GM12865 (cell line): ENCODE results near the gene MFF.
A peak's percentile ranks its signal among the peaks of the same experiment; 100 is the strongest.

Experiments used
- DNase-seq: peaks from one replicate; pipeline ENCODE4 v3.0.0; 2010; ENCODE audit warnings: low read depth
- H3K4me3 ChIP-seq: 2 replicates; pipeline ENCODE4 v1.5.1; 2011; ENCODE audit warnings: mild to moderate bottlenecking, low read depth, low read length, control low read depth
- TF ChIP-seq, protein P1 (sequence below): IDR thresholded peaks from 2 replicates; pipeline ENCODE4 v1.5.1; 2011; ENCODE audit warnings: low read length, control low read depth, low read depth, inconsistent platforms; ENCODE audit not compliant: insufficient read depth; ENCODE audit errors: missing control alignments

The MFF gene

DNA sequence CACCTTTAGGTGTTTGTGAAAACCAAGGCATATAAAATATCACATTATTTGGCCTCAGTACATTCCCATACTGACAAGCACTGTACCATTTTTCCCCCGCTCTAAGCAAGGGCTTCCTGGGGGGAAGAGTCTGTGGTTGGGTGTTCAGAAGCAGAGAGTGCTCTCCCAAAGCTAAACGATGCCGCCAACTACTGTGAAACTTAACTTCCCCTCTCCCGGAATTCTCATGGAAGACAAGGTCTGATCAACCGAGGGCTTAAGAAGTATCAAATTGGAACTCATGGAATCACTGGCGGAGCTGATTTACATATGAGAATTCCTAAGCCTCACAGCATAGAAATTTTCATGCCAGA, 433 bp upstream of the MFF start:
- peak; percentile 37 for DNase-seq
- H3K4me3 ChIP-seq, result peak overlapping the region; percentile 89
- TF ChIP-seq, protein P1, sequence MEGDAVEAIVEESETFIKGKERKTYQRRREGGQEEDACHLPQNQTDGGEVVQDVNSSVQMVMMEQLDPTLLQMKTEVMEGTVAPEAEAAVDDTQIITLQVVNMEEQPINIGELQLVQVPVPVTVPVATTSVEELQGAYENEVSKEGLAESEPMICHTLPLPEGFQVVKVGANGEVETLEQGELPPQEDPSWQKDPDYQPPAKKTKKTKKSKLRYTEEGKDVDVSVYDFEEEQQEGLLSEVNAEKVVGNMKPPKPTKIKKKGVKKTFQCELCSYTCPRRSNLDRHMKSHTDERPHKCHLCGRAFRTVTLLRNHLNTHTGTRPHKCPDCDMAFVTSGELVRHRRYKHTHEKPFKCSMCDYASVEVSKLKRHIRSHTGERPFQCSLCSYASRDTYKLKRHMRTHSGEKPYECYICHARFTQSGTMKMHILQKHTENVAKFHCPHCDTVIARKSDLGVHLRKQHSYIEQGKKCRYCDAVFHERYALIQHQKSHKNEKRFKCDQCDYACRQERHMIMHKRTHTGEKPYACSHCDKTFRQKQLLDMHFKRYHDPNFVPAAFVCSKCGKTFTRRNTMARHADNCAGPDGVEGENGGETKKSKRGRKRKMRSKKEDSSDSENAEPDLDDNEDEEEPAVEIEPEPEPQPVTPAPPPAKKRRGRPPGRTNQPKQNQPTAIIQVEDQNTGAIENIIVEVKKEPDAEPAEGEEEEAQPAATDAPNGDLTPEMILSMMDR, result no peak

DNA sequence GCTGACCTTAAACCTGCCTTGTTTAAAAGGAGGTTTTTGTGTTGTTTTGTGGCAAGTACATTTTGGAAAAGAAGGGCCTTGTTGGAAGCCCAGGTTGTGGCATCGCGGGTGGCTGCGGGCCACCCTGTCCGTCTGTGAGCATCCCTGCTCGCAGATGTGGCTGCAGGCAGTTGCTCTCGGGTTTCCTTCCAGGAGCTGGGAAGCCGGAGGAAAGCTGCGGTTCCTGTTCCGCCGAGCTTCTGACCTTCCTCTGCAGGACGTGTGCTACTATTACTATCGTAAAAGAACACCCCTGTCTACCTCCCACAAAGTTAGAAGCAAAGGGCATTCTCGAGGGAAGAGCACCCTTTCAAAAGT, 766 bp downstream of the MFF start:
- H3K4me3 ChIP-seq, result peak overlapping the region; percentile 89
- peak; percentile 21 for DNase-seq
- TF ChIP-seq, protein P1, result no peak

- peak; percentile 51 for DNase-seq
- TF ChIP-seq, protein P1, result no peak
- H3K4me3 ChIP-seq, result peak overlapping the region; percentile 89
Measured at GRCh38 chr2:227326783-227327182, 1.7 kb downstream of the MFF start.

DNA sequence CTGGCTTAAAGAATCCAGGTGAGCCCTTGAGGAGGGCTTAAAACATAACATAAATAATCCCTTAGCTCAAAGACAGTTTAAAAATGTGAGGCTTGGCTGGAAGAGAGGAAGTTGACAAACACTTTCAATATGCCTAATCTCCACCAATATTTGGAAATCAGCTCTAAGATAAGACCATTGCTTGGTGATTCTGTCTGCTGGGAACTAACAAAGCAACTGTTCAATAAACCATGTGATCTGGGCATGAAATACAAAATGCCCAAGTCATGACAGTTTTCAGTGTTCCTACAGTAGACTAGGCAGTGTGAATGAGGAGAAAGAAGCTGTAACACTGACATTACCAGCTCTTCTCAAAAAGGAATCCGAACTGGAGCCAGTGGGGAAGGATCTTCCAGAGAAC, 10.7 kb downstream of the MFF start:
- TF ChIP-seq, protein P1, result no peak
- DNase-seq, result no peak
- no peak overlapping the region for H3K4me3 ChIP-seq

GRCh38 chr2:227337442-227337841, 12.4 kb downstream of the MFF start:
- no peak overlapping the region for H3K4me3 ChIP-seq
- TF ChIP-seq, protein P1, result no peak
- DNase-seq, result no peak

DNA sequence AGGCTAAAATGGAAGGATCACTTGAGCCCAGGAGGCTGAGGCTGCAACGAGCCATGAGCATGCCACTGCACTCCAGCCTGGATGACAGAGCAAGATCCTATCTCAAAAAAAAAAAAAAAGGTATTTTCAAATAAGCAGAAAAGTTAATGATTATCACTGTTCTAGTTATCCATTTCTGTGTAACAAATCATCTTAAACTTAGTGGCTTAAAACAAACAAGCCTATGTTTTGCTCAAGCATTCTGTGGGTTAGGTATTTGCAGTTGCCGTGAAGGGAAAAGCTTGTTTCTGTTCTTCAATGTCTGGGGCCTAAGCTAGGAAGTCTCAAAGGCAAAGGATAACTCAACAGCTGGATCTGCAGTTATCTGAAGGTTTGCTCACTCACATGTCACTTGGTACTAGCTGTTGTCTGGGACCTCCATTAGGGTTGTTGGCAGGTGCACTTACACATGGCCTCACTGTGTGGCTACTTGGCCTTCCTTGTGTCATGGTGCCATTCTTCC, 14.1 kb downstream of the MFF start:
- no peak overlapping the region for H3K4me3 ChIP-seq
- DNase-seq, result no peak
- TF ChIP-seq, protein P1, result no peak

DNA sequence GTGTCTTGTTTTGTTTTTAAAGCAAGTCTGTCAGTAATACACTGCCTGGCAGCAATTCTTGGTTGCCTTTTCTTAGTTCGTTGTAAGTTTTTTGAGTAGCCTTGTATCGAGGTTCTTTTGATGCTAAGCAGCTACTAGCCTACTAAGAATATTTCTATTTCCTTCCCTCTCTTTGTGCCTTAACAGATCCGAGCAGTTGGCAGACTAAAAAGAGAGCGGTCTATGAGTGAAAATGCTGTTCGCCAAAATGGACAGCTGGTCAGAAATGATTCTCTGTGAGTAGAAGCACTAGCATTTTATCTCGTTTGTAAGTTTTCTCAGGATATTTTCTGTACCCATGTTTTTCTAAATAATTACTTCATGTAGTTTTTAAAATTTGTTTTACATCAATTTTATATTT, 15.1 kb downstream of the MFF start:
- TF ChIP-seq, protein P1, result no peak
- DNase-seq, result no peak
- H3K4me3 ChIP-seq, result no peak overlapping the region
